HG03442 (cell line): Measurements from ENCODE around the gene BMPR1B.

ENCODE experiments used
- ATAC-seq: cut with Tn5 transposase; IDR thresholded peaks from one replicate; pipeline ENCODE4 v1.9.1; 2021; ENCODE audit warnings: mild to moderate bottlenecking, moderate library complexity; ENCODE audit not compliant: unreplicated experiment

BMPR1B gene

GRCh38 chr4:94762326-94762725, 4.6 kb downstream of the BMPR1B start:
- no peak for ATAC-seq

GRCh38 chr4:94763005-94763404, 5.2 kb downstream of the BMPR1B start:
- ATAC-seq = no peak

GRCh38 chr4:94763500-94763899, 5.7 kb downstream of the BMPR1B start:
- no peak for ATAC-seq

- ATAC-seq = no peak
Measured at GRCh38 chr4:94764069-94764468, 6.3 kb downstream of the BMPR1B start.

- no peak for ATAC-seq
Measured at GRCh38 chr4:94765174-94765573, 7.4 kb downstream of the BMPR1B start.

- ATAC-seq = no peak
Measured at GRCh38 chr4:94765648-94766047, 7.9 kb downstream of the BMPR1B start.

- no peak for ATAC-seq
Measured at GRCh38 chr4:94766856-94767255, 9.1 kb downstream of the BMPR1B start.

- ATAC-seq = no peak
Measured at GRCh38 chr4:94767446-94767845, 9.7 kb downstream of the BMPR1B start.

- no peak for ATAC-seq
Measured at GRCh38 chr4:94782707-94783106, 25.0 kb downstream of the BMPR1B start.

GRCh38 chr4:94791701-94792100, 33.9 kb downstream of the BMPR1B start:
- ATAC-seq = no peak

GRCh38 chr4:94798808-94799207, 41.1 kb downstream of the BMPR1B start:
- ATAC-seq = no peak

- no peak for ATAC-seq
Measured at GRCh38 chr4:94801016-94801415, 43.3 kb downstream of the BMPR1B start.

GRCh38 chr4:94802091-94802490, 44.3 kb downstream of the BMPR1B start:
- no peak for ATAC-seq

GRCh38 chr4:94803181-94803580, 45.4 kb downstream of the BMPR1B start:
- no peak for ATAC-seq

- no peak for ATAC-seq
Measured at GRCh38 chr4:94804650-94805049, 46.9 kb downstream of the BMPR1B start.

GRCh38 chr4:94806376-94806775, 48.6 kb downstream of the BMPR1B start:
- no peak for ATAC-seq

- ATAC-seq = no peak
Measured at GRCh38 chr4:94811643-94812042, 53.9 kb downstream of the BMPR1B start.

GRCh38 chr4:94813221-94813620, 55.5 kb downstream of the BMPR1B start:
- ATAC-seq = no peak

- ATAC-seq = no peak
Measured at GRCh38 chr4:94814237-94814636, 56.5 kb downstream of the BMPR1B start.

- ATAC-seq = no peak
Measured at GRCh38 chr4:94819371-94820168, 61.8 kb downstream of the BMPR1B start.

- no peak for ATAC-seq
Measured at GRCh38 chr4:94826206-94826605, 68.5 kb downstream of the BMPR1B start.

- ATAC-seq = no peak
Measured at GRCh38 chr4:94827481-94828110, 69.8 kb downstream of the BMPR1B start.

- ATAC-seq = no peak
Measured at GRCh38 chr4:94828882-94829281, 71.1 kb downstream of the BMPR1B start.
